ENCODE results near the gene GRAMD2A. TPM values are rescaled to one million over a fixed set of nuclear protein-coding genes. Genes with fewer than 3 reads are reported as not detected.

GRAMD2A gene
- total and polyA plus RNA-seq, 5 donors: 0.14 to 0.71 (median 0.44) TPM; not detected in 1

- ATAC-seq (no peak), DNase-seq (no peak)
- WGBS: 78% methylated on average over 5 of the region's 5 CpGs
- intact Hi-C loops (cut with DNase I): loop anchor here in 2 of 4 donors (10.0 kb wide), 2 partner anchors 369 to 409 kb away; no protein-coding TSS in a partner anchor
- Histone ChIP-seq H3K27ac (ENCODE audit: low read length) (no peak overlapping the region), H3K27me3 (ENCODE audit: control insufficient read depth, insufficient read depth) (no peaks in the 10 kb centered on the region), H3K4me1 (ENCODE audit: control insufficient read depth, insufficient read depth, low read length) (no peaks in the 10 kb centered on the region), H3K4me3 (ENCODE audit: low read length) (no peak overlapping the region), H3K9me3 (ENCODE audit: control insufficient read depth, low read length) (no peaks in the 10 kb centered on the region)
Observed at GRCh38 chr15:72153269-72154000, 44.2 kb downstream of the GRAMD2A start.

- no peaks in the 10 kb centered on the region for H3K9me3 ChIP-seq (ENCODE audit: control insufficient read depth, low read length)
- H3K4me1 ChIP-seq (ENCODE audit: control insufficient read depth, insufficient read depth, low read length): peaks cover 1% of the 10 kb centered on the region
- no peaks in the 10 kb centered on the region for H3K27me3 ChIP-seq (ENCODE audit: control insufficient read depth, insufficient read depth)
- DNase-seq (no peak), ATAC-seq (no peak)
- no peak overlapping the region for H3K4me3 ChIP-seq (ENCODE audit: low read length)
- WGBS: 77% methylated on average over 2 of the region's 2 CpGs
- no peak overlapping the region for H3K27ac ChIP-seq (ENCODE audit: low read length)
- intact Hi-C loops (cut with DNase I): no loop called here
Observed at GRCh38 chr15:72147418-72147817, 50.2 kb downstream of the GRAMD2A start.

- DNase-seq (no peak), ATAC-seq (no peak)
- H3K9me3 ChIP-seq (ENCODE audit: control insufficient read depth, low read length): no peaks in the 10 kb centered on the region
- intact Hi-C loops (cut with DNase I): no loop called here
- H3K27ac ChIP-seq (ENCODE audit: low read length): no peak overlapping the region
- no peak overlapping the region for H3K4me3 ChIP-seq (ENCODE audit: low read length)
- H3K4me1 ChIP-seq (ENCODE audit: control insufficient read depth, insufficient read depth, low read length): peaks cover 1% of the 10 kb centered on the region
- no peaks in the 10 kb centered on the region for H3K27me3 ChIP-seq (ENCODE audit: control insufficient read depth, insufficient read depth)
Observed at GRCh38 chr15:72146934-72147333, 50.7 kb downstream of the GRAMD2A start.

GRCh38 chr15:72146221-72146620, 51.4 kb downstream of the GRAMD2A start:
- Histone ChIP-seq H3K27me3 (ENCODE audit: control insufficient read depth, insufficient read depth) (no peaks in the 10 kb centered on the region), H3K9me3 (ENCODE audit: control insufficient read depth, low read length) (no peaks in the 10 kb centered on the region), H3K4me1 (ENCODE audit: control insufficient read depth, insufficient read depth, low read length) (peaks cover 3% of the 10 kb centered on the region), H3K27ac (ENCODE audit: low read length) (no peak overlapping the region), H3K4me3 (ENCODE audit: low read length) (no peak overlapping the region)
- DNase-seq: no peak
- WGBS: 85% methylated on average over 3 of the region's 3 CpGs
- intact Hi-C loops (cut with DNase I): no loop called here
- no peak for ATAC-seq

GRCh38 chr15:72141171-72142084, 56.2 kb downstream of the GRAMD2A start:
- DNase-seq: no peak
- H3K4me1 ChIP-seq (ENCODE audit: control insufficient read depth, insufficient read depth, low read length): peaks cover 3% of the 10 kb centered on the region
- peak in 1 of 2 donors; percentile 51 for ATAC-seq
- no peak overlapping the region for H3K4me3 ChIP-seq (ENCODE audit: low read length)
- 44% methylated on average over 4 of the region's 4 CpGs for WGBS
- intact Hi-C loops (cut with DNase I): no loop called here
- no peaks in the 10 kb centered on the region for H3K9me3 ChIP-seq (ENCODE audit: control insufficient read depth, low read length)
- no peak overlapping the region for H3K27ac ChIP-seq (ENCODE audit: low read length)
- no peaks in the 10 kb centered on the region for H3K27me3 ChIP-seq (ENCODE audit: control insufficient read depth, insufficient read depth)

GRCh38 chr15:72140088-72140487, 57.5 kb downstream of the GRAMD2A start:
- Histone ChIP-seq H3K9me3 (ENCODE audit: control insufficient read depth, low read length) (no peaks in the 10 kb centered on the region), H3K4me1 (ENCODE audit: control insufficient read depth, insufficient read depth, low read length) (peaks cover 2% of the 10 kb centered on the region), H3K4me3 (ENCODE audit: low read length) (no peak overlapping the region), H3K27ac (ENCODE audit: low read length) (peak overlapping the region; percentile 33), H3K27me3 (ENCODE audit: control insufficient read depth, insufficient read depth) (no peaks in the 10 kb centered on the region)
- 82% methylated on average over 3 of the region's 3 CpGs for WGBS
- intact Hi-C loops (cut with DNase I): no loop called here
- ATAC-seq (no peak), DNase-seq (no peak)

GRCh38 chr15:72139667-72140066, 57.9 kb downstream of the GRAMD2A start:
- Histone ChIP-seq H3K4me1 (ENCODE audit: control insufficient read depth, insufficient read depth, low read length) (peaks cover 2% of the 10 kb centered on the region), H3K4me3 (ENCODE audit: low read length) (no peak overlapping the region), H3K27me3 (ENCODE audit: control insufficient read depth, insufficient read depth) (no peaks in the 10 kb centered on the region), H3K9me3 (ENCODE audit: control insufficient read depth, low read length) (no peaks in the 10 kb centered on the region), H3K27ac (ENCODE audit: low read length) (peak overlapping the region; percentile 33)
- intact Hi-C loops (cut with DNase I): no loop called here
- 85% methylated on average over 4 of the region's 4 CpGs for WGBS
- ATAC-seq (peak; percentile 40 to 72), DNase-seq (no peak)

- intact Hi-C loops (cut with DNase I): no loop called here
- Histone ChIP-seq H3K9me3 (ENCODE audit: control insufficient read depth, low read length) (no peaks in the 10 kb centered on the region), H3K27ac (ENCODE audit: low read length) (no peak overlapping the region), H3K27me3 (ENCODE audit: control insufficient read depth, insufficient read depth) (no peaks in the 10 kb centered on the region), H3K4me1 (ENCODE audit: control insufficient read depth, insufficient read depth, low read length) (peaks cover 1% of the 10 kb centered on the region), H3K4me3 (ENCODE audit: low read length) (no peak overlapping the region)
- ATAC-seq: no peak
- WGBS: 80% methylated on average over 4 of the region's 4 CpGs
- DNase-seq: no peak
Observed at GRCh38 chr15:72136170-72137051, 61.2 kb downstream of the GRAMD2A start.

- no peak for DNase-seq
- Histone ChIP-seq H3K27ac (ENCODE audit: low read length) (no peak overlapping the region), H3K4me1 (ENCODE audit: control insufficient read depth, insufficient read depth, low read length) (no peaks in the 10 kb centered on the region), H3K27me3 (ENCODE audit: control insufficient read depth, insufficient read depth) (no peaks in the 10 kb centered on the region), H3K9me3 (ENCODE audit: control insufficient read depth, low read length) (no peaks in the 10 kb centered on the region), H3K4me3 (ENCODE audit: low read length) (no peak overlapping the region)
- no peak for ATAC-seq
- WGBS: 66% methylated on average over 2 of the region's 2 CpGs
- intact Hi-C loops (cut with DNase I): no loop called here
Observed at GRCh38 chr15:72135719-72136118, 61.9 kb downstream of the GRAMD2A start.

- Histone ChIP-seq H3K4me3 (ENCODE audit: low read length) (no peak overlapping the region), H3K9me3 (ENCODE audit: control insufficient read depth, low read length) (no peaks in the 10 kb centered on the region), H3K27ac (ENCODE audit: low read length) (no peak overlapping the region), H3K27me3 (ENCODE audit: control insufficient read depth, insufficient read depth) (no peaks in the 10 kb centered on the region), H3K4me1 (ENCODE audit: control insufficient read depth, insufficient read depth, low read length) (no peaks in the 10 kb centered on the region)
- ATAC-seq: no peak
- WGBS: 86% methylated on average over 1 of the region's 1 CpG
- DNase-seq: no peak
- intact Hi-C loops (cut with DNase I): no loop called here
Observed at GRCh38 chr15:72133211-72133610, 64.4 kb downstream of the GRAMD2A start.
